Measurements from ENCODE around the gene VCAM1. TPM values are rescaled to one million over a fixed set of nuclear protein-coding genes. Genes with fewer than 3 reads are reported as not detected.

VCAM1 gene
- polyA plus RNA-seq, 1 donor from 2014 or later, result 3.2 TPM

GRCh38 chr1:100757946-100758345, 38.4 kb downstream of the VCAM1 start:
- Histone ChIP-seq H3K27ac (ENCODE audit: low read length) (no peak overlapping the region), H3K79me2 (replicated peaks; ENCODE audit: insufficient read depth, low read length) (no peaks in the 10 kb centered on the region), H3K36me3 (ENCODE audit: insufficient read depth, low read length) (no peaks in the 10 kb centered on the region), H3K9me2 (ENCODE audit: insufficient read depth, low read length) (no peaks in the 10 kb centered on the region), H3K9me3 (ENCODE audit: low read length) (no peaks in the 10 kb centered on the region), H4K20me1 (ENCODE audit: insufficient read depth) (no peaks in the 10 kb centered on the region), H3K27me3 (ENCODE audit: insufficient read depth, low read depth, low read length) (no peaks in the 10 kb centered on the region), H3K9ac (ENCODE audit: low read length) (no peak overlapping the region), H2AFZ (ENCODE audit: low read depth, low read length) (no peak overlapping the region), H3K4me3 (ENCODE audit: low read length) (no peak overlapping the region), H3F3A (ENCODE audit: insufficient read depth, low read length, poor library complexity, severe bottlenecking) (no peaks in the 10 kb centered on the region), H3K4me2 (ENCODE audit: low read length) (no peak overlapping the region)
- TF ChIP-seq MXI1 (conservative IDR thresholded peaks at IDR 0.05; ENCODE audit: poor library complexity, severe bottlenecking) (no peak), CTCF (IDR thresholded peaks at IDR 0.05; ENCODE audit: poor library complexity, severe bottlenecking) (no peak), TAF1 (IDR thresholded peaks at IDR 0.05; ENCODE audit: low read depth) (no peak), POLR2AphosphoS5 (IDR thresholded peaks at IDR 0.05) (no peak), REST (IDR thresholded peaks at IDR 0.05; ENCODE audit: borderline replicate concordance) (no peak), EP300 (conservative IDR thresholded peaks at IDR 0.05; ENCODE audit: poor library complexity, severe bottlenecking) (no peak), EZH2 (IDR thresholded peaks at IDR 0.05; ENCODE audit: borderline replicate concordance, insufficient read depth, low read length, poor library complexity, severe bottlenecking) (no peak), SMC3 (conservative IDR thresholded peaks at IDR 0.05; ENCODE audit: poor library complexity) (no peak), RAD21 (conservative IDR thresholded peaks at IDR 0.05) (no peak)

GRCh38 chr1:100759188-100759587, 39.6 kb downstream of the VCAM1 start:
- H3K27ac ChIP-seq (ENCODE audit: low read length), result no peak overlapping the region
- no peak overlapping the region for H3K4me2 ChIP-seq (ENCODE audit: low read length)
- no peaks in the 10 kb centered on the region for H3K79me2 ChIP-seq (replicated peaks; ENCODE audit: insufficient read depth, low read length)
- H3K9ac ChIP-seq (ENCODE audit: low read length), result no peak overlapping the region
- no peaks in the 10 kb centered on the region for H3K27me3 ChIP-seq (ENCODE audit: insufficient read depth, low read depth, low read length)
- no peaks in the 10 kb centered on the region for H3K36me3 ChIP-seq (ENCODE audit: insufficient read depth, low read length)
- no peaks in the 10 kb centered on the region for H3K9me2 ChIP-seq (ENCODE audit: insufficient read depth, low read length)
- H3F3A ChIP-seq (ENCODE audit: insufficient read depth, low read length, poor library complexity, severe bottlenecking), result no peaks in the 10 kb centered on the region
- H3K9me3 ChIP-seq (ENCODE audit: low read length), result no peaks in the 10 kb centered on the region
- H4K20me1 ChIP-seq (ENCODE audit: insufficient read depth), result no peaks in the 10 kb centered on the region
- H3K4me3 ChIP-seq (ENCODE audit: low read length), result no peak overlapping the region
- TF ChIP-seq CTCF (IDR thresholded peaks at IDR 0.05; ENCODE audit: poor library complexity, severe bottlenecking), result no peak
- no peak for TF ChIP-seq MXI1 (conservative IDR thresholded peaks at IDR 0.05; ENCODE audit: poor library complexity, severe bottlenecking)
- no peak for TF ChIP-seq REST (IDR thresholded peaks at IDR 0.05; ENCODE audit: borderline replicate concordance)
- TF ChIP-seq TAF1 (IDR thresholded peaks at IDR 0.05; ENCODE audit: low read depth), result no peak
- no peak for TF ChIP-seq RAD21 (conservative IDR thresholded peaks at IDR 0.05)
- TF ChIP-seq EZH2 (IDR thresholded peaks at IDR 0.05; ENCODE audit: borderline replicate concordance, insufficient read depth, low read length, poor library complexity, severe bottlenecking), result no peak
- TF ChIP-seq POLR2AphosphoS5 (IDR thresholded peaks at IDR 0.05), result no peak
- TF ChIP-seq EP300 (conservative IDR thresholded peaks at IDR 0.05; ENCODE audit: poor library complexity, severe bottlenecking), result no peak
- no peak for TF ChIP-seq SMC3 (conservative IDR thresholded peaks at IDR 0.05; ENCODE audit: poor library complexity)
- H2AFZ ChIP-seq (ENCODE audit: low read depth, low read length), result no peak overlapping the region

Measured in neural cell (in vitro differentiated cells).